GM18867 (cell line): ENCODE results near the gene DEDD2.

Experiments
- ATAC-seq: cut with Tn5 transposase; IDR thresholded peaks from one replicate; pipeline ENCODE4 v1.9.1; 2021; ENCODE audit warnings: mild to moderate bottlenecking, moderate library complexity; ENCODE audit not compliant: unreplicated experiment

DEDD2 gene

DNA sequence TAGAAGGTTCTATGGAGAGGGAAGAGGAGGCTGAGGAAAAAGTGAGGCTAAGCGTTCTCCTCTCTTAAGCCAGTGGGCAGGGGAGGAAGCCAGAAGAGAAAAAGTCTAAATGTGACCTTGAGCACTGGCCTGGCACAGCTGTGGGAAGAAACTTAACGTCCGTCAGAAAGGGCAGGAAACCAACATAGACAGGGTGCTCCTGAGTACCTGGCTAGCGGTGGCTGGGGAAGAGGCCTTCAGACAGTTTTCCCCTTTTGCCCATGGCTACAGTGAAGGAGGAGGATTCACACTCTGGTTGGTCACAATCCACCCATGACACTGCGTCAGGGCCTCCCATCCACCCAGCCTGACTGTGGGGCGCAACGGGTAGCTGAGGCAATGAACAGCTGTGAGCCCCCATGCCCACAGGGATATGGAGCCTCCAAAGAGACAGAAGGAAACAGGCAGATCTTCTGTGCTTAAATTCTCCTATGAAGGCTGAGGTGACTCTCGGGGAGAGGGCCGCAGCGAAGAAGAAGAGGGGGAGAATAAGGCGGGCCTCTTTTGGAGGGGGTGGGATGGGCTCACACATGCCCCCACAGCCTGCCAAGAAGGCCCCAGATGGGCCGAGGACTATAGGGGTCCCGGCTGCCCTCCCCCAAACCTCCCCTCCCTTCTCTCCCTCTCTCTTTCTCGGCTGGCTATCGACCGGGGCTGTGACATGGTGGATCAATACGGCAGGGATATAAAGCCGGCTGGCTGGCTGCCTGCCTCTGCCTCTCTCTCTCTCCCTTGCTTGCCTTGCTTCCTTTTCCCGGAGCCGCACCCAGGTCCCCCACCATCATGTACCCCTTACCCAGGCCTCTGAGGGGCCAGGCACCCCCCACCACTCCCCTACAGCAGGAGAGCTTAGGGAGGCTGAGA is 65.4 kb downstream of the DEDD2 start:
- ATAC-seq = no peak

DNA sequence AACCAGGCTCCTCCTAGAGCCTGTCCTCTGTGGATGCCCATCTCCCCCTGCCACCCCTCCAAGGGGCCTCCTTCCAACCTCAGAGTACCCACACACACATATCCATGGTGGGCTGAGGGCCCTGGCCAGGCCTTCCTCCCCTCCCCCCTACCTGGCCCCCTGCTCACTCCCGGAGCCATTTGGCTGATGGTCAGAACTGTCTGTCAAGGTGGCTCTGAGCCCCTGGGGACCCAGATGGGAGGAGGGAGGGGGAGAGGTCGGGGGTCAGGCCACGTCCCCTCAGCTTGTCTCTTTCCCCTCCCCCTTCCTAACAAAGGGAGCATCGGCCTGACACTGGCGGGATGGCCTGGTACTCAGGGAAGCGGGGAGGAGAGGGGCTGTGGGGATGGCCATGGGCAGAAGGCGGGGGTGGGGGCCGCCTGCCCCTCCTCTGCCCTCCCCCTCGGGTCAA is 66.5 kb downstream of the DEDD2 start:
- ATAC-seq = no peak

DNA sequence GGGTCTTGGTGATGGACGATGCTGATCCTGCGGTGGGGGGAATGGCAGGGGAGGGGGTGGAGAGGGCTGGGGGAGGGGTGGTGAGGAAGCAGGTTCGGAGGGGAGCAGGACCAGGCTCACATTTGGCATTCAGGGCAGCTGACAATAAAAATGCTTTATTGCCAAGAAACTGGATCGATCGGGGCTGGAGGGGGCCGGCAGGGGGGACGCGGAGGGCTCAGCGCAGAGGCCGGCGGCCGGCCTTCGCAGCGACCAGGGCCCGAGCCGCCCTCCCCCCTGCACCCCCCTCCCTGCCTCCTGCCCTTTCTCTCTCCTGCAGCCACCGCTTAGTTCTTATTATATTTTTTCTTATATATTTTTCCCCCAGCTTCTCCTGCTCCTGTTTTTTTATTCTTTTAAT is 67.1 kb downstream of the DEDD2 start:
- no peak for ATAC-seq

- no peak for ATAC-seq
These were observed 67.9 kb downstream of the DEDD2 start for GRCh38 chr19:42149447-42150202.
